Measurements from ENCODE around the gene B3GNT5. TPM values are rescaled to one million over a fixed set of nuclear protein-coding genes. Genes with fewer than 3 reads are reported as not detected.

Gene B3GNT5
- total and polyA plus RNA-seq, 9 of the 15 experiments (the other 6 are each of a cell fraction or from before 2014, with no cell fraction given) = 8.8 to 23.8 (median 14.4) TPM

DNA sequence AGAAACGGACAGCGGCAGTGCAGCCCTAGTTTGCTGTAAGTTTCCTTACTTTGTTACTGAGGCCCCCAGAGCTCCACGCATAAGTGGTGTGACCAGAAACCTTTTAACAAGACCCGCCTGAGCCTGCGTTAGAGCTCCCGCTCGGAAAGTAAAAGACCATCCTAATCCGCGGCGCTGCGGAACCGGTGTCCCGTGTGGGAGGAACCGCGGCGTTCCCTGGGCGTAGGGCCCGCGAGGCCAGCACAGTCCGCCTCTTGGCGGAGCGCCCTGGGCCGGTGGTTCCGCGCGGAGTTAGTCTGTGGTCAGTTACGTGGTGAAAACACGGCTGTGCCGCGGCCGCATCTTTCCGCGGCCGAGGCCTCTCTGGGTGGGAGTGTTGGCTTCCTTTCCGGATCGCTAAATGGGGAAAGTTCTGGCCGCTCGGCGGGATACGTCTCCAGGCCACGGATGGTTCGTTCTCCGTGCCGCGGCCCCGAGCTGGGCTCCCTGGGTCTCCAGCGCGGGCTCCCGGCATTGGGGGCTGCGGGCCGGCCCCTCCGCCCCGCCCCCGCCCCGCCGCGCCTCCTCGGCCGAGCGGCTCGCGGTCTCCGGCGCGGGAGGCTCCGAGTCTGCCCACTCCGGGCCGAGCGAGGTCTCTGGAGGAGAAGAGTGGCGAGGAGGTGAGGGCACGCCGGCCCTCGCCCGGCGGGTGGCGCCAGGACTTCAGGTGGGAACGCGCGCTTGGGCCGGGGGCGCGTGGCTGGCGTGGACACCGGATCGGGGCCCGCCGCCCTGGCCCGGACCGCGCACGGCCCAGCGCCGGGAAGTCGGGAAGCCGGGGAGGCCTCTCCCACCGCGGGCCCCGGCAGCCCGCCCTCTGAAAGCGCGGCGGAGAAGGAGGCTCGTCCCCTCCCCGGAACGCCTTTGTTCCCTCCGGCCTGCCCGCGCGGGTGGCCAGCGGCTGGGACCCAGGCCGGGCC, 754 bp downstream of the B3GNT5 start (continued):
- TF ChIP-seq MGA (IDR thresholded peaks at IDR 0.05) (0 out of 2 replicates have a peak, but pooled peaks have one; percentile 39), CREB1 (IDR thresholded peaks at IDR 0.05) (no peak), CREB1 (CRISPR knock-in tag; IDR thresholded peaks at IDR 0.05) (0 out of 2 replicates have a peak, but pooled peaks have one; percentile 32), GMEB1 (CRISPR knock-in tag; IDR thresholded peaks at IDR 0.05) (no peak), ZNF143 (CRISPR knock-in tag; IDR thresholded peaks at IDR 0.05) (no peak), POLR2AphosphoS5 (IDR thresholded peaks at IDR 0.05; ENCODE audit: control insufficient read depth, insufficient read depth, low read depth, low read length) (peak; percentile 25; the same call in 1 of the 2 replicates), NONO (IDR thresholded peaks at IDR 0.05; ENCODE audit: low read depth in 2 of 2, low read length in 1 of 2) (peak; percentile 23 to 66; a peak in 2 of 4 replicates), DPF2 (IDR thresholded peaks at IDR 0.05) (0 out of 2 replicates have a peak, but pooled peaks have one; percentile 26), SMAD4 (CRISPR knock-in tag; conservative IDR thresholded peaks at IDR 0.05) (peak; percentile 13; the same call in 1 of the 2 replicates), SNIP1 (IDR thresholded peaks at IDR 0.05; ENCODE audit: low read depth) (no peak), ZNF324 (CRISPR knock-in tag; IDR thresholded peaks at IDR 0.05) (0 out of 2 replicates have a peak, but pooled peaks have one; percentile 6), ZNF589 (CRISPR knock-in tag; IDR thresholded peaks at IDR 0.05; ENCODE audit: low read depth) (no peak), SMAD3 (CRISPR knock-in tag; conservative IDR thresholded peaks at IDR 0.05) (no peak)
- TF ChIP-seq, protein P1, sequence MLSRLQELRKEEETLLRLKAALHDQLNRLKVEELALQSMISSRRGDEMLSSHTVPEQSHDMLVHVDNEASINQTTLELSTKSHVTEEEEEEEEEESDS (CRISPR knock-in tag; IDR thresholded peaks at IDR 0.05) = no peak
